ENCODE measurements around the gene CYP24A1. TPM values are rescaled to one million over a fixed set of nuclear protein-coding genes. Genes with fewer than 3 reads are reported as not detected.
A peak's percentile ranks its signal among the peaks of the same experiment; 100 is the strongest.
"Not testable (repeated sequence)": the region's sequence is repeated elsewhere in the genome, so short reads cannot be mapped to it uniquely, and the experiment has no call there.

The CYP24A1 gene
- total RNA-seq, 2 donors from 2014 or later = not detected

DNA sequence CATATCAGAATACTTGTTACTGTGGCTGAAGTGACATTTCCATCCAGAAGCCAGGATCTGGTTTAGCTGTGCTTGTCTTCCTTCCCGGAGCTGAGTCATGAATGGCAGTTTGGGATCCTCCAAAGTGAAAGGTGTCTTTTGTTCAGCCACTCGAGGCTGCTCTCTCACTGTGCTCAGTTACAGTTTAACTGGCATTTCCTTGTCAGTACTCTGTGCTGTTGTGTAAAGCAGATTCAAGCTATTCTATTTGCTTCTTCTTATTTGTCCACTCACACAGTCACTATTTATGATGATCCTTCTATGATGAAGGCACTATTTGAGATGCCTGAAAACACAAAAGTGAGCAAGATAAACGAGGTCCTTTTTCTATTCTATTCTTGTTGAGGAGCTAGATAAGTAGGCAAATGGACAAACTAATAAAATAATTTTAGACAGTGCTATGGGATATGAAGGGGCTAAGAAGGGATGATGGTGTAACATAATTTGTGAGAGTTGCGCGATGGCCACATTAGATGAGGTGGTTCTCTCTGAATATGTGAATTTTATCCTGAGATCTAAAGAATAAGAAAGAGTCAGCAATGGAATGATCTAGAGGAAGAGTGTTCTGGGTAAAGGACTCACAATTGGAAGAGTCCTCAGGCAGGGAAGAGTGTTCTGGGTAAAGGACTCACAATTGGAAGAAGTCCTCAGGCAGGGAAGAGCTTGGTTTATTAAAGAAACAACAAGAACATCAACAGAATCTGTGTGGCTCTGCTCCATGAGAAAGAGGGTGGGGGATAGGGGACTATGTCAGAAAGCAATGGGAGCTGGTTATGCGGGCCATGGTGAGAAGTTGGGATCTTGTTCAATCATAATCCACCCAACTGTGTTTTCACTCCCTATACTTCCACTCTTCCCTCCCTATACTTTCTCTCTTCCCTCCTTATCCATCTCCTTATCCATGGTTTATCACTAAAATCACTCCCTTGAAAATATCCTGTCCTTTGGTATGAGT is 40.1 kb downstream of the CYP24A1 start:
- H3K27ac Mint-ChIP-seq = no peak overlapping the region
- H3K36me3 Mint-ChIP-seq = peaks cover 0 to 7% of the 10 kb centered on the region in 2 donors
- ATAC-seq (no peak), DNase-seq (ENCODE audit: low spot score in 2 of 2) (no peak)
- peaks cover 0 to 10% of the 10 kb centered on the region in 2 donors for H3K9me3 Mint-ChIP-seq

DNA sequence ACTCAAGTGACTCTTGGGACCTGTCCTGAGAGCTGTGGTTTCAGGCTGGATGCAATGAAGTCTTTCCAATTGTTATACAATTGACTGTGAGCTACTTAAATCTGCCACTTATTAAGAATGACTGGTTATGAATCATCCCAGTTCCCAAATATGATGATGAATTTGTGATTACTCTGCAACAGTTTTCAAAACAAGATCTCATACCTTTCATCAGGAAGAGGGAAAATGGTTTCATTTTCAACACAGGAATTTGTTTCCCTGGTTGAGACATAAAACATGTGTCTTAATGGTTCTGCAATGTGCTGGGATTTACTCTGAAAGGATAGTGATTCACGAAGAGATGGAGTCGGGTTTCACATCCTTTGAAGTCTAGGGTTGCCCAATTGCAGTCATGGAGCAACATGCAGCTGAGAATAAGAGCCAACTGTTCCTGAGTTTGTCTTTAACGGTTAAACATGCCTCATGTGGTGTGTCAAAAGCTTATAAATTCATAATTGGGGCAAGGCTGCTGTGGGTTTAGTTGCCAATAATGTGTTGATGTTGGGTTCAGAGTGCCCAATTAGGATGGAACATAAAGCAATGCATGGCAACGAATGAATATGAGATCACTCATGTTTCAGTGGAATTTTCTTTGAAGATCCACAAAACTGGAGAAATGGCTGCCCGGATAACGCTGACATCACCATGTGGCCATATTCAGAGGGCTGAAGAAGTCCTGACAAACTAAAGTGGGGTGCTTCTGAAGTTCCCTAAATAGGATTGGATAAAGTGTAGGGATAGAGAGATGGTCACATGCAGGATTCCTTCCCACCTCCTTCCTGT is 41.0 kb downstream of the CYP24A1 start:
- Mint-ChIP-seq H3K27ac (no peak overlapping the region), H3K9me3 (peaks cover 0 to 10% of the 10 kb centered on the region in 2 donors), H3K36me3 (peaks cover 0 to 7% of the 10 kb centered on the region in 2 donors)
- ATAC-seq = no peak
- no peak for DNase-seq (ENCODE audit: low spot score in 2 of 2)

DNA sequence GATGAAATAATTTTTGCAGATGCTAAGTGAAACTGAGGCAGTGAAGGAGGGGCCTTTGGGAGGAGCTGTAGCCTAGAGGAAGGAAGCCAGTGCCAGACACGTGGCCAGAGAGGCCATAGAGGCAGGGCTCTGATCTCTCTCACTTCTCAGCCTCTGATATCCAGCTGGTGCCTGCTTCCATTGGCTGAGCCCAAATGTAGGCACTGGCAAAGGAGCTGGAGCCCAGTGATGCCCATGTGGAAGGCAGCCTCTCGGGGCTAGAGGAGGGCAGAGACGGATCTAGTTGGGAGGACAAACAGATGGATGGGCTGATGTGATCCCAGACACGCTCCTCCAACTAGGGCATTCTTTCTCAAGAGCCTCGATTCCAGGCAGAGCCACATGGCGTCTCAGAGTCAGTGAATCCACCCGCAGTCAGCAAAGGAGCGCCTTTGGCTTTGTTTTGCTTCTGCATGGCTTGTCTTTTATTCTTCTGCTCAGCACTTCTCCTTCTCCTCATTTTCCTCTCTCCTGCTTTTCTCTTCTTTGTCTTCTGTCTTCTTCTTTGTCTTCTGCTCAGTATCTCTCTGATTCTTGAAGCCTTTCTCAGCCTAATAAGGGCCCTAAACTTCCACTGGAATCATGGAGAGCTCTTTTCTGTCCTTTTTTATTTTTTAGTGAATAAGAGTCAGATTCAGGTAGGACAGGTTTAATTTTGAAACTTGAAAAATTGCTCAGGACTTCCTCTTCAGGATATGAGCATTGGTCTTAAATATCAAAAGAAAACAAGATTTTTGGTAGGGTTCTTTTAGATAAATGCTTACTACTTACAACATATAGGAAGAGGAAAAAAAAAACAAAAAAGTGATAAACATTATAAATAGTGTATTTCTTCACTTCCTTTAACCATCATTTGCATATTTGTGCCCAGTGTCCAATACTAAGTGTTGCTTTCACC is 41.8 kb downstream of the CYP24A1 start:
- DNase-seq (ENCODE audit: low spot score in 2 of 2) (no peak), ATAC-seq (no peak)
- Mint-ChIP-seq H3K27ac (no peak overlapping the region), H3K9me3 (peaks cover 0 to 10% of the 10 kb centered on the region in 2 donors), H3K36me3 (peaks cover 0 to 7% of the 10 kb centered on the region in 2 donors)

DNA sequence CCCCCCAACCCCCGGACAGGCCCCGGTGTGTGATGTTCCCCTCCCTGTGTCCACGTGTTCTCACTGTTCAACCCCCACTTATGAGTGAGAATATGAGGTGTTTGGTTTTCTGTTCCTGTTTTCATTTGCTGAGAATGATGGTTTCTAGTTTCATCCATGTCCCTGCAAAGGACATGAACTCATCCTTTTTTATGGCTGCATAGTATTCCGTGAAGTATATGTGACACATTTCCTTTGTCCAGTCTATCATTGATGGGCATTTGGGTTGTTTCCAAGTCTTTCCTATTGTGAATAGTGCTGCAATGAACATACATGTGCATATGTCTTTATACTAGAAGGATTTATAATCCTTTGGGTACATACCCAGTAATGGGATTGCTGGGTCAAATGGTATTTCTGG is 42.7 kb downstream of the CYP24A1 start:
- H3K27ac Mint-ChIP-seq; DNase-seq (ENCODE audit: low spot score in 2 of 2); ATAC-seq; H3K36me3 Mint-ChIP-seq: not testable (repeated sequence)
- H3K9me3 Mint-ChIP-seq = peaks cover 0 to 10% of the 10 kb centered on the region in 2 donors

DNA sequence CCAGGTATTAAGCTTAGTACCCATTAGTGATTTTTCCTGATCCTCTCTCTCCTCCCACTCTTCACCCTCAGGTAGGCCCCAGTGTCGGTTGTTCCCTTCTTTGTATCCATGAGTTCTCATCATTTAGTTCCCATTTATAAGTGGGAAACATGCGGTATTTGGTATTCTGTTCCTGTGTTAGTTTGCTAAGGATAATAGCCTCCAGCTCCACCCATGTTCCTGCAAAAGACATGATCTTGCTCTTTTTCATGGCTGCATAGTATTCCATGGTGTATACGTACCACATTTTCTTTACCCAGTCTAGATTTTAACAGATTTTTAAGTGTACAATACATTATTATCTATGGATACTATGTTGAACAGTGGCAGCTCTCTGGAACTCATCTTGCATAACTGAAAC is 44.4 kb downstream of the CYP24A1 start:
- DNase-seq (ENCODE audit: low spot score in 2 of 2) (no peak), ATAC-seq (no peak)
- no peak overlapping the region for H3K27ac Mint-ChIP-seq
- peaks cover 0 to 10% of the 10 kb centered on the region in 2 donors for H3K9me3 Mint-ChIP-seq
- H3K36me3 Mint-ChIP-seq = peaks cover 0 to 7% of the 10 kb centered on the region in 2 donors

DNA sequence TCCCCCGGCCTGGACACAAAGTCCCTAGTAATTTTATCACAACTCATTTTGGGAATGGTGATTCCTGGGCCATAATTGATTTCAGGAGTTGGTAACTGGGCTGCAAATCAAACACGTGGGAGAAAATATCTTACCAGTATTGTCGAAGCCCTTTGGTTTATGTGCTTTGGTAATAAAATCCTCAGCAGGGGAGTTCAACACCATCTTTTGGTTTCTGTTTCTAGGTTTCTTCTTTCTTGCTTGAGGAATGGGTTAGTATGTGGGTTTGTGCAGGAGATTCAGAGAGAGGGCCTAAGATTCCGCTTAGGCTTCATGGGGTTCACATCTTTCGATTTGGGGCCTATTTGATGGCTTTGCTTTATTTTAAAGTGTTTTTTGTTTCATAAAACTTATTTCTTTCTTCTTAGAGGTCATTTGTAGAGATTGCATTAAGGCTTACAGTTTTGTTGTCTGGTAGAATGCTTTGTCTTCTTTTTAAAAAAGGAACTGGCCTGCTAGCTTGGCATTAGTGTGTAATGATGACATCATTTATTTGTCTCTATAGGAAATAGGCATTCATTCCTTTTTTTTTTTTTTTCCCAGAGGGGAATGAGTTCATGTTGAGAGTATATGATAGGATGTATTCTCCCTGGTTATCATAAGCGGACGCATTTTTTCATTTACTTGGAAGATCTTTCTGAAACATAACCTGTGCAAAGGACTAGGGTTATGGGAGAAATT is 45.8 kb downstream of the CYP24A1 start:
- ATAC-seq = no peak
- peaks cover 0 to 7% of the 10 kb centered on the region in 2 donors for H3K36me3 Mint-ChIP-seq
- peaks cover 0 to 10% of the 10 kb centered on the region in 2 donors for H3K9me3 Mint-ChIP-seq
- DNase-seq (ENCODE audit: low spot score in 2 of 2) = no peak
- no peak overlapping the region for H3K27ac Mint-ChIP-seq

DNA sequence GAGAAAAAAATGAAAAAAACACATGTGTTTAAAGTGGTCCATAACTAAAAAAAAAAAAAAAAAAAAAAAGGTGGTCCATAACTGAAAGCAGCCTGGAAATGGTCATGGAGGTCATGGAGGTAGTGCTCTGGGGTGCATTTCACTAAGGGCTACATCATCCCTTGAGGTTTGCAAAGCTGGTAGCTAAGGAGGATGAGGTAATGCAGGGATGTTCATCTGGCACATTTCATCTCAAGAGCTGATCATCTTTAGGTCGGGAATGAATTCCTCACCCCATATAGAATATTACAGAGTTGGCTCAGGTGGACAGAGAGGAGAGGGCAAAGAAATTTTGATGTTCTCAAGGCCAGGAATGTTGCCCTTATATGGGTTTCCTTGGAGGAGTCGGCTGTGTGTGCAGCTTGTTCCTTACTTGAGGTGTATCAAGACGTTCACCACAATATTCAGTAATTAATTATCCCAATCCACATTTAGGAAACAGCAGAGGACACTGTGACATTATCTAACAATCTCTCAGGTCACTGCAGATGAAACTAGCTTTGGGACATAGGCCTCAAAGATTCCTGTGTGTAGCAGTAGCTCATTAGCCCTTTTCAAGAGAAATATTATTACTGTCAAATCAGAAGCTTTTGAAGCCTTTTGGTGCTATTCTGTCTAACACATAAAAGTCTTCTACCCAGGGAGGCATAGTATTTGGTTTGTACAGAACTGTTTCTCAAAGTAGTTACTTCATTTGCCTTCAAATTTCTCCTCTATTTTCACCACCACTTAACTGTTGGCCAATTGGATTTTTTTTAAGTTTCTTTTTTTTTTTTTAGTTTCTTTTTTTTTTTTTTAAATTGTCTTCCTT is 46.8 kb downstream of the CYP24A1 start:
- no peak for ATAC-seq
- no peak overlapping the region for H3K27ac Mint-ChIP-seq

DNA sequence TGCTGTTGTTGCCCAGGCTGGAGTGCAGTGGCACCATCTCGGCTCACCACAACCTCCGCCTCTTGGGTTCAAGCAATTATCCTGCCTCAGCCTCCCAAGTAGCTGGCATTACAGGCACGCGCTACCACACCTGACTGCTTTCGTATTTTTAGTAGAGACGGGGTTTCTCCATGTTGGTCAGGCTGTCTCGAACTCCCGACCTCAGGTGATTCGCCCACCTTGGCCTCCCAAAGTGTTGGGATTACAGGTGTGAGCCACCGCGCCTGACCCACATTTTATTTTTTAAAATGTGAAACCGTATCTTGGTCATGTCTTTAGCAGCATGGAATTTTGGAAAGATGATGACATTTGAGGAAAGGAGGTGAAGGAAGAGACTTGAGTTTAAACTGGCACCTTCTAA is 47.5 kb downstream of the CYP24A1 start:
- H3K27ac Mint-ChIP-seq; H3K36me3 Mint-ChIP-seq; ATAC-seq; DNase-seq (ENCODE audit: low spot score in 2 of 2): not testable (repeated sequence)
- H3K9me3 Mint-ChIP-seq = peaks cover 0 to 10% of the 10 kb centered on the region in 2 donors

More for the DNA sequence above, 46.8 kb downstream of the CYP24A1 start:
- Mint-ChIP-seq H3K9me3 (peaks cover 0 to 10% of the 10 kb centered on the region in 2 donors), H3K36me3 (peaks cover 0 to 7% of the 10 kb centered on the region in 2 donors)
- DNase-seq (ENCODE audit: low spot score in 2 of 2) = no peak

DNA sequence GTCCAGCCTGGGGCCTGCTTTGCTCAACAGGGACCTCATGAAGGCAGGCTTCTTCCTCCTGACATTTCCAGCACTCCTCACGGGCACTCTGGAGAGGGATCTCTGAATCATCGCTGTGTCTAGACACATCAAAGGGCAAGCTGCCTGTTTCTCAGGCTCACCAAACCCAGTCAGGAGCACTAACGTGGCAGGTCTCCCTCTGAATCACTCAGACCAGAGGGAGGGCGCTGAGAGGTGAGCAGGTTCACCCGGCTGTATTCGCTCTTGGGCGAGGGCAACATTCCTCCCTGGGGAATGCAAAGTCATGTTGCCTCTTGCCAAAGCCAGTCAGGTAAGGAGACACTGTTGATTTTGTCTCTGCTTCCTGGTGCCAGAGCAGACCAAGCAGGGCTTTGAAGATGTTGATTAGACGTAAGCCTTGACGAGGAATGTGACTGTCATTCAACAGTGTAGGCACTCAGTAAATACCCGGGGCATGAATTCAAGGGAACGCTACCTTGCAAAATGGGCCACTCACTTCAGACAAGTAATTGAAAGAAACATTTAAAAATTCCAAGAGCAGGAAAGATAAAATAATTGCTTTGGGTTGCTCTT is 50.1 kb downstream of the CYP24A1 start:
- ATAC-seq (peak in 1 of 2 donors; percentile 16), DNase-seq (ENCODE audit: low spot score in 2 of 2) (no peak)
- Mint-ChIP-seq H3K9me3 (no peaks in the 10 kb centered on the region), H3K27ac (no peak overlapping the region), H3K36me3 (no peaks in the 10 kb centered on the region)

DNA sequence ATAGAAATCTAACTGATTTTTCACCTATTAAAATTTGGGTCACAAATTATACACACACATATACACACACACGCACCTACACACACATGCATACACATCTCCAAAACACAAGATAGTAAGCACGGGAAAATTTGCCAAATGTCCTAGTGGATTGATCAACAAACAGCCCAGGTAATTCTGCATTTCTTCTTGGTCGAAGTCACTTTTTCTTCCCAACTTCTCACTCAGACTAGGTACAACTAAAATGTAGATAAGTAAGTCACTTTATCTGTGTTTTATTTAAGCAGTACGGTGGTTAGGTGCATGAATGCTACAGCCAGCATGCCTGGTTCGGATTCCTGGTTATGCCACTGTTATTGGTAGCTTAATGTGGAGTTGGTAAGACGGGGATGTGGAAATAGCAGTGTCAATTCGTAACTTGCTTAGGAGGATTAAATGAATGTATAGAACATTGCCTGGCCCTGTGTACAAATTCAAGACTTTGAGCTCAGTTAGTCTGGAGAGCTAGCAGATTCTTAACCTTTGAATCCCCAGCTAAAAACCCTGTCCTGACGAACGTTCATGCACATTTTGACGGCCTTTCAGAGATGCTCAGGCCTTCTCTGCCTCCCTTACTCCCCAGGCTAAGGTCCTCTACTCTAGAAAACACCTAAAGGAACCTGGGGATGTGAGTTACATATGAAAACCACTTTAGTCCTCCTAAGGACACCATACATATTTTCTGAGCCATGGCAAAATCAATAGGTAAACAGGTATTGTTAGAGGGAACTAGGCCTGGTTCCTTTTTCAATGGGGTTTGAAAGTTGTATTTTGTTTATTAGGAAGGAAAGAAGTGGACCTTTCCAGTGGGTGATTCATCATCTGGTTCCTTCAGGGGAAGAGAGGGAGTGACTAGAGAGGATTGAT is 50.9 kb downstream of the CYP24A1 start:
- ATAC-seq (no peak), DNase-seq (ENCODE audit: low spot score in 2 of 2) (no peak)
- Mint-ChIP-seq H3K36me3 (no peaks in the 10 kb centered on the region), H3K27ac (no peak overlapping the region), H3K9me3 (no peaks in the 10 kb centered on the region)

DNA sequence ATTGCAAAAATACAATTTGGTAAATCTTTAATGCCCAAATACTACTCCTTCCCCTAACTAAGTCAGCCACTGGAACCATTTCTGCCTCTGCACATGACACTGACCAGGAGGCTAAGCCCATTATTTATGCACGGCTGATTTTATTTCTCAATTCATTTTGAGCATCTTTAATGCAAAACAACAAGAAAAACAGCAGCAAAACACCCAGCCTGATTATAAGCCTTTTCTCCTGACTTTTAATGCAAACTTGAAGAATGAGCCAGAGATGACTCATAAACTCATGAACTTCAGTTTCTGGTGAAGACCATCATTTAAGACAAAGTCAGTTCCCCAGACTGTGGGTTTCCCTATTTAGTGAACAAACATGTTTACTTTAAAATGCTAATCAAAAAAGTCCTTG is 51.6 kb downstream of the CYP24A1 start:
- DNase-seq (ENCODE audit: low spot score in 2 of 2) (no peak), ATAC-seq (no peak)
- Mint-ChIP-seq H3K9me3 (no peaks in the 10 kb centered on the region), H3K36me3 (no peaks in the 10 kb centered on the region), H3K27ac (no peak overlapping the region)

DNA sequence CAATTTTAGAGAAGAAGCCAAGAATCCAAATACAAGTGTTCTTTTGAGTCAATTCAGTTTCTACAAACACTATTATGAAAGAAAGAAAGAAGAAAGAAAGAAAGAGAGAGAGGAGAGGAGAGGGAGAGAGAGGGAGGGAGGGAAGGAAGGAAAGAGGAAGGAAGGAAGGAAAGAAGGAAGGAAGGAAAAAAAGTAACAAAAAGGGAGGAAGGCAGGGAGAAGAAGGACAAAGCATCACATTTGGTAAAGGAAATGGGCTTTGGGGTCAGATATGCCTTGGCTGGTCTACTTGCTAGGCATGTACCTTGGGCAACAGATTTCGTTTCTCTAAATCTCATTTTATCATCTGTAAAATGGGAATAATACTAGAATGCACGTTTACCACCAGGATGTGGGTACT is 54.0 kb downstream of the CYP24A1 start:
- Mint-ChIP-seq H3K9me3 (no peaks in the 10 kb centered on the region), H3K36me3 (no peaks in the 10 kb centered on the region), H3K27ac (peak overlapping the region in 1 of 2 donors; percentile 27)
- ATAC-seq (no peak), DNase-seq (ENCODE audit: low spot score in 2 of 2) (no peak)

DNA sequence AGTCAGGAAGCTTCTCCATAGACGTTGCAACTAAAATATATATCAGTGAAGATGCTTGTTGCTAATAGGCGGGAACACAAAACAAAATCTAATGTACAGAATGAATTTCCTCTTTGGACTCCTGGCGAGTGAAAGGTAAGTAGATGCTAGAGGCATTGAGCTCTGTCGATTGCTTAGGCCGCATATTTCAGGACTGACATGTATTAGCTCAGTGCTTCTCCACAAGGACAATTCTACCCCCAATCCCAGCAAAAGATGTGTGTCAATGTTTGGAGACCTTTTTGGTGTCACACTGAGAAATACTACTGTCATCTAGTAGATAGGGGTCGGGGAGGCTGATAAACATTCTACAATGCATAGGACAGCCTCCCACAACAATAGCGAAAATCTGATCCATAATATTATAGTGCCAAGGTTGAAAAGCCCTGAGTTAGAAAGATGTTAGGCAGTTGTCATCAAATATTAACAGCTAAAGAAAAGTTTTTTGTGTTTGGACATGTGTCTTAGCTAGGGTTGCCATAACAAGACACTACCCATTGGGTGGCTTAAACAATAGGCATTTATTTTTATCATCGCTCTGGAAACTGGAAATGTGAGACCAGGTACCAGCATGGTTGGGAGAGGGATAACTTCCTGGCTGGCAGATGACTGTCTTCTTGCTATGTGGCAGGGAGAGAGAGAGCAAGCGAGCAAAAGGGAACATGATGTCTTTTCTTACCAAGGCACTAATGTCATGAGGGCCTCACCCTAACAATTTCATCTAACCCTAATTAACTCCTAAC is 55.4 kb downstream of the CYP24A1 start:
- no peak for DNase-seq (ENCODE audit: low spot score in 2 of 2)
- Mint-ChIP-seq H3K9me3 (no peaks in the 10 kb centered on the region), H3K36me3 (no peaks in the 10 kb centered on the region), H3K27ac (no peak overlapping the region)
- ATAC-seq = no peak
